ENCODE results near the gene SMIM28.

SMIM28 gene

GRCh38 chr6:138387577-138388368 is 10.1 kb downstream of the SMIM28 start:
- TF ChIP-seq FOXP2 (optimal IDR thresholded peaks at IDR 0.05; ENCODE audit: borderline replicate concordance, extremely low read depth, extremely low read length, insufficient read depth) (no peak), POLR2AphosphoS5 (IDR thresholded peaks at IDR 0.05; ENCODE audit: low read depth, low read length) (no peak), REST (IDR thresholded peaks at IDR 0.05; ENCODE audit: insufficient read depth in 1 of 2, low read depth in 2 of 2, low read length in 2 of 2) (no peak), SIN3A (IDR thresholded peaks at IDR 0.05; ENCODE audit: borderline replicate concordance, insufficient read depth, low read length) (no peak), TAF1 (IDR thresholded peaks at IDR 0.05; ENCODE audit: borderline replicate concordance, insufficient read depth, low read length) (no peak)

GRCh38 chr6:138389551-138389950 is 11.8 kb downstream of the SMIM28 start:
- TF ChIP-seq FOXP2 (optimal IDR thresholded peaks at IDR 0.05; ENCODE audit: borderline replicate concordance, extremely low read depth, extremely low read length, insufficient read depth) (no peak), REST (IDR thresholded peaks at IDR 0.05; ENCODE audit: insufficient read depth in 1 of 2, low read depth in 2 of 2, low read length in 2 of 2) (no peak), TAF1 (IDR thresholded peaks at IDR 0.05; ENCODE audit: borderline replicate concordance, insufficient read depth, low read length) (no peak), SIN3A (IDR thresholded peaks at IDR 0.05; ENCODE audit: borderline replicate concordance, insufficient read depth, low read length) (no peak), POLR2AphosphoS5 (IDR thresholded peaks at IDR 0.05; ENCODE audit: low read depth, low read length) (no peak)

- TF ChIP-seq REST (IDR thresholded peaks at IDR 0.05; ENCODE audit: insufficient read depth in 1 of 2, low read depth in 2 of 2, low read length in 2 of 2), result no peak
- no peak for TF ChIP-seq POLR2AphosphoS5 (IDR thresholded peaks at IDR 0.05; ENCODE audit: low read depth, low read length)
- no peak for TF ChIP-seq TAF1 (IDR thresholded peaks at IDR 0.05; ENCODE audit: borderline replicate concordance, insufficient read depth, low read length)
- no peak for TF ChIP-seq FOXP2 (optimal IDR thresholded peaks at IDR 0.05; ENCODE audit: borderline replicate concordance, extremely low read depth, extremely low read length, insufficient read depth)
- TF ChIP-seq SIN3A (IDR thresholded peaks at IDR 0.05; ENCODE audit: borderline replicate concordance, insufficient read depth, low read length), result no peak
Measured at GRCh38 chr6:138393871-138394783, 16.4 kb downstream of the SMIM28 start.

GRCh38 chr6:138396709-138397108 is 19.0 kb downstream of the SMIM28 start:
- no peak for TF ChIP-seq TAF1 (IDR thresholded peaks at IDR 0.05; ENCODE audit: borderline replicate concordance, insufficient read depth, low read length)
- no peak for TF ChIP-seq POLR2AphosphoS5 (IDR thresholded peaks at IDR 0.05; ENCODE audit: low read depth, low read length)
- TF ChIP-seq SIN3A (IDR thresholded peaks at IDR 0.05; ENCODE audit: borderline replicate concordance, insufficient read depth, low read length), result no peak
- TF ChIP-seq FOXP2 (optimal IDR thresholded peaks at IDR 0.05; ENCODE audit: borderline replicate concordance, extremely low read depth, extremely low read length, insufficient read depth), result no peak
- TF ChIP-seq REST (IDR thresholded peaks at IDR 0.05; ENCODE audit: insufficient read depth in 1 of 2, low read depth in 2 of 2, low read length in 2 of 2), result no peak
